ENCODE data around the gene PLAU. TPM values are rescaled to one million over a fixed set of nuclear protein-coding genes. Genes with fewer than 3 reads are reported as not detected.

Gene PLAU
- total RNA-seq: 26.8 and 63.9 TPM in 2 replicates

GRCh38 chr10:73910764-73911552 lies at the start of gene PLAU:
TSS of gene PLAU (plus strand) at chr10:73911132. CDS start at chr10:73911556, 424 bp downstream.

GRCh38 chr10:73874267-73875138 lies 36.4 kb upstream of the PLAU start, which contains the start of gene CAMK2G:
TSS of gene CAMK2G (minus strand) at chr10:73874555. CDS start at chr10:73874461, 94 bp downstream.

Other genes starting within 250 kb of the PLAU start
- gene AGAP5, start 213.0 kb upstream of the PLAU start, total RNA-seq: 3.3 and 5.5 TPM in 2 replicates
- gene SEC24C, start 166.8 kb upstream of the PLAU start, total RNA-seq: 32.7 and 56.3 TPM in 2 replicates
- 19.7 and 19.8 TPM in 2 replicates for gene CHCHD1, start 129.1 kb upstream of the PLAU start, total RNA-seq
- 47.8 and 55.3 TPM in 2 replicates for gene ZSWIM8, start 125.5 kb upstream of the PLAU start, total RNA-seq
- gene NDST2, start 99.5 kb upstream of the PLAU start, total RNA-seq: 14.3 and 20.1 TPM in 2 replicates
- 18.7 and 22.1 TPM in 2 replicates for gene CAMK2G, start 36.6 kb upstream of the PLAU start, total RNA-seq
- gene VCL, start 87.0 kb downstream of the PLAU start, total RNA-seq: 147 and 223 TPM in 2 replicates
- 29.8 and 39.7 TPM in 2 replicates for gene AP3M1, start 239.7 kb downstream of the PLAU start, total RNA-seq
- 49.7 and 52.9 TPM in 2 replicates for gene ADK, start 240.1 kb downstream of the PLAU start, total RNA-seq